NCI-H510A treated with DMSO at 0.1 percent for 48 hours (cell line): ENCODE measurements around the gene FOXO6.

Experiments used
- DNase-seq: peaks from one replicate; lab custom pipeline; 2025; lab: John Stamatoyannopoulos, UW

The FOXO6 gene

GRCh38 chr1:41351262-41352151 lies 9.7 kb upstream of the FOXO6 start:
- DNase-seq, result no peak

DNA sequence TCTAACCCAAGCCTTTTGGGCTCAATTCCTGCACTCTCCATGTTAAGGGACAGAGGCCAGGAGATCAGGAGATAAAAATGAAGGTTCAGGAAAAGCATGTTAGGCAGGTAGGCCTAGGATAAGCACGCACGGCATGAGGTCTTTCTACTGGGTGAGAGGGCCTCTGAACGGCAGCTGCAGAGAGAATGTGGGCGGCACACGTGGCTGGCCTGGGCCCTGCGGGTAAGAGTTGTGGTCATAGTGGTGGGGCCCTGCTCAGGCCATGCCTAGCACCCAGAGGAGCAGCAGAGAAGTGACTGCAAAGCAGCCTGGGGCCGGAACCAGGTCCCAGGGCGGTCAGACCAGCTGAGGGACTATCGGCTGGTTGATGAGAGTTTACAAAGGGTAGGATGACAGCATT lies 7.5 kb upstream of the FOXO6 start:
- peak; percentile 41 for DNase-seq

DNA sequence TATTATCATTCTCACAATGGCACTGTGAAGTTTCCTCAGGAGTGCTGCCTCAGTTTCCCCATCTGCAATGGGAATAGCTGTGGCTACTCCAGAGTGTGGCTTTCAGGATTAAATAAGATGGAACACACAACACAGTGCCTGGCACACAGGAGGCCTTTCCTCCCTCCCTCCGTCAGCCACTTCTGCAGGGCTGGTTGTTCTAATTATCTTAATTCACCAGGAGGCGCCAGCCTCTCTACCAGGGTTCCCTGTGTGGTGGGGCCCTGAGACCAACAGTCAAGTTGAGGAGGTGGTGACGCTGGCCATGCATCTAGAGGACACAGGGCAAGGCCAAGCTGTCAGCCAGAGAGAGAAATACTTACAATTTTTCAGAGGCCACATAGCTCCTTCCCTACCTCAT lies 6.3 kb upstream of the FOXO6 start:
- DNase-seq, result no peak

DNA sequence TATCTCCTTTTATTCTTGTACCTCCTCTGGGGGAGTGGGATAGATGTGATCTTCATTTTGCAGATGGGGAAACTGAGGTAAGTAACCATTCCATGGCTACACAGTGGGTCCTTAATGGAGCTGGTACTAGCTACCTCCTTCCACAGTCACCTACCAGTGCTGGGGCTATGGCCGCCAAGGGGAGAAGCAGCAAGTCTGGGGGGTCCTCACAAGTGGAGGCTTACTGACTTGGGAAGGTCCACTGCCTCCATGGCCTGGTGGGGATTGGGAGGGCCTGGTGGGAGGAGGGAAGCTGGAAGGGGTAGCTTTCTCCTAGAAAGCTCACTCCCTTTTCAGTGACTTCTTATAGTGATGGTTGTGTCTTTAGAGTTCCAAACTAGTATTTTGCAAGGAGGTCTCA lies 5.9 kb upstream of the FOXO6 start:
- DNase-seq, result no peak

GRCh38 chr1:41355761-41356160 lies 5.5 kb upstream of the FOXO6 start:
- no peak for DNase-seq

- no peak for DNase-seq
Observed at GRCh38 chr1:41356752-41357151, 4.5 kb upstream of the FOXO6 start.

- DNase-seq, result no peak
Observed at GRCh38 chr1:41357451-41358101, 3.7 kb upstream of the FOXO6 start.

- no peak for DNase-seq
Observed at GRCh38 chr1:41358131-41359021, 2.9 kb upstream of the FOXO6 start.

DNA sequence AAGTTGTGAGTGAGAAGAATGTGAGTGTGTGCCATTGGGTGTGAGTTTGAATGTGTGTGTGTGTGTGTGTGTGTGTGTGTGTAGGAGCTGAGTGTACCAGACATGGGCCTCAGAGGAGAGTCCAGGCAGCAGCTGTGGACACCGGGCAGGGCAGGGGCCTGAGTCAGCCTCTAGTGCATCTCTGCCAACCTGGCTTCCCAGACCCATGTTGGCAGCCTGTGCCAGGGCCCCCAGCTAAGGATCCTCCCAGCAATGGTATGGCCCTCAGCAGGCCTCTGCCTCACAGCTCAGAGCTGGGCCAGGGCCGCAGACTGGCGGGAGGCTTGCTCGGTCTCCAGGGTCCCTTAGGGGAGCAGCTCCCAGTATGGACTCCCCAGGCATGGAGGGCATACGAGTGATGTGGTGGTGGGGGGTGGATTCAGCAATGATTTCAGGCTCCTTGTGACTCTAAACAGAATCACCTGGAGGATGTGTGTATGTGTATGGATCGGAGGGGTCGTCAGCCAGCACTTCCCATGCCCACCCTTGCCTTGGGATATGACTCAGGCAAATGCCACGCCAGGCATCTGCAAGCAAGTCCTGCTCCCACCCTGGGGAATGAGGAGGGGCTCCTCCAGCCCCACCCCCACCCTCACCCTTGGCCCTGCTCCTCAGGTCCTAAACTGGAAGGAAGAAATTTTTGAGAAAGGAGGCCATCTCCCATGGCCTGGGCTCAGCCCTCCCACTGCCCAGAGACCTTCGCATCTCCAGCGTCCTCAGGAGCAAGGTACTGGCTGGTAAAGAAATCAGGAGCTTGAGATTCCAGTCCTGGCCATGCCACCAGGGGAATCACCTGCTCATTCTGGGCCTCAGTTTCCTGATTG lies 1.8 kb upstream of the FOXO6 start:
- no peak for DNase-seq

DNA sequence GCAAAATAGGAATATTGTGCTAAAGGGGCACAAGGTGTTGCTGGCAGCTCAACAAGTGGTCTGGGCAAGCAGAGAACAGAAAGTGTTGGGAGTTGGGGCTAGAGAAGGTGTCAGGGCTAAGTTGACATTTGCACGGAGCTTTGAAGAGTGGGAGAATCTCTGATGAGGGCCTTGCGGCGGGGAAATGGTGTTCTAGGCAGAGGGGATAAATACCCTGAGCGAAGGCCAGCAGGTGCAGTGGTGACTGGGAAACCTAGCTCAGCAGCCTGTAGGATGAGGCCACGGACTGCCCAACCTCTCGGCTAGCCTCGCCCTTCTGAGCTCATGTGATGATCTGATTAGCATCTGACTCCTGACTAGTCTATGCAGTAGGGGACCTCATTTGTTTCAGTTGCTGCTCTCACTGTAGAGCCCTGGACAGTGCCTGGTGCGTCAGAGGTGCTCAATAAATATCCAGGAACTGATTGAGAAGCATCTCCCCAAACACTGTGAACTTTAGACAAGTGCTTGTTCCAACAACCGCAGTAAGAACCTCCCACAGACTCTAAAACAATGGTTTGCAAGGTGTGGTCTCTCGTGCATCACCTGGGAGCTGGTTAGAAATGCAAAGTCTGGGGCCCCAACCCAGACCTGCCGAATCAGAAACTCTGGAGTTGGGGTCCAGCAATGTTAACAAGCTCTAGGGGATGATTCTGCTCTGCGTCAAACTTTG lies 1.0 kb upstream of the FOXO6 start:
- DNase-seq, result peak; percentile 62

- DNase-seq, result no peak
Observed at GRCh38 chr1:41361495-41362356, 492 bp downstream of the FOXO6 start.

GRCh38 chr1:41362357-41362721 lies 1.1 kb downstream of the FOXO6 start:
- DNase-seq, result no peak

DNA sequence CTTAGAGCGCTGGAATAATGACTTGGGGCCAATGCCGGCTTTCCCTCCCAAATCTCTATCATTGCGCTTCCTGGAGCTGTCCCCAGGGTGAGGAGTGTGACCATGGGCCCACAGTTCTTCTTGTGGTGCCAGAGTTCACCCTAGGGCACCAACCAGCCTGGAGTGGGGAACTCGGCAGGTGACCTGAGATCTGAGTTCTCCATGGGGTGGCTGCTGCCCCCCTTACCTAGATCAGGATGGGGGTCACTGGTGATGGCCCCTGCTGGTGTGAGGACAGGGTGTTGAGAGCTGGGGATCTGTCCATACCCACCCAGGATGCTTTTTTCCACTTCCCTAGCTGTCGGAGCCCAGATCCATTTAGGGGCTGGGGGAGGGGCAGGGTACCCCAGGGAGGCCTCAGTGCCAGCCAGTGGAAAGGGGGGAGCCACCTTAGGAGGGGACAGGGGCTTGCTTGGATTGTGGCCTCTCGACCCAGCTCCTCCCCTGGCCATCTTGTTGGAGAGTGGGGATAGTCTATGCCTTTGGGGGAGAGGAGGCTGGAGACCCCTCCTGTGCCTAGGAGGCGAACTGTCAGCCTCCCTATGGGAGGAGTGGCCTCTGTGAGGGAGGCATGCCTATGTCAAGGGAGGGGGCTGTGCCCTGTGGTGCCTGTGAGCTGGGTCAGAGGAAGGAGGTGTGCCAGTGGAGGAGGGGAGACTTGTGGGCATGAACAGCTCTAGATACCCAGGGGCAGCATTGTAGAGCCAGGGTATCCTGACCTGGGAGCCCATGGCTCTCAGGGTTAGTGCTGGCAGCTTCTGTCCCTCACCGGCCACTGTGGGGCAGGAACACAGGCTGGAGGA lies 1.7 kb downstream of the FOXO6 start:
- DNase-seq, result peak; percentile 52

GRCh38 chr1:41363591-41364320 lies 2.5 kb downstream of the FOXO6 start:
- no peak for DNase-seq

- DNase-seq, result no peak
Observed at GRCh38 chr1:41364442-41365319, 3.4 kb downstream of the FOXO6 start.

GRCh38 chr1:41365320-41365633 lies 4.0 kb downstream of the FOXO6 start:
- DNase-seq, result no peak

DNA sequence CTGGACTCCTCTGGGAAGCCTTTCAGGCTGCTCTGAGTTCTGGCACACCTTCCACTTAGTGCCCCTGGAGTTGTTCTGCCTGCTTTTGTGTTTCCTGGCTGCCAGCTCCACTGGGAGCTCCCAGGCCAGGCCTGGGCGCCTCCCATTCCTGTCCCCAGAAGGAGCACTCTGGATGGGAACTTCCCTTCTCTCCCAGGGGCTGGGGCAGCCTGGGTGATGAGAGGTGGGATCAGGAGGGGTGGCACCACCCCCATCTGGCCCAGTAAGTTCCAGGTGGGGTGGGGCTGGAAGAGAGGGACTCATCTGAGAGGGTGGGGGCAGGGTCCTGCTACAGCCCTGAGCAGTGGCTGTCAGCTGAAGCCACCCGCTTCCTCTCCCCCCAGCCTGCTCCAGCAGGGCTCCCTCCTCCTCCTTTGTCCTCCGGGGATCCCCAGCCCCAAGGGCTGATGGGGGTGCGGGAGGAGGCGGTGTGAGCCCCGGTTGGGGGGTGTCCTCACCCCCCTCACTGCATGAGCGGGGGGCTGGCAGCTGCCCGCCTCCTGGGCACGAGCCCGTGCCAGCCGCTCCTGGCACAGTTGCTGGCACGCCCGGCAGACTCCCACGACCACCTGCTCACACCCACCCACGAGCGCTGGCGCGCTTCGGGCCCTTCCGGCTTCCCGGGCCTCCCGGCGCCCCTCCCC lies 4.7 kb downstream of the FOXO6 start:
- peak; percentile 97 for DNase-seq
